Measurements from ENCODE around the gene PTGFRN. TPM values are rescaled to one million over a fixed set of nuclear protein-coding genes. Genes with fewer than 3 reads are reported as not detected.

Gene PTGFRN
- total and polyA plus RNA-seq, 2 experiments from 2014 or later: 16.6 to 31.0 TPM

- WGBS (ENCODE audit: low lambda C conversion rate, missing lambda C conversion rate): 77% methylated on average over 3 of the region's 3 CpGs
- H3K9me3 ChIP-seq (ENCODE audit: low read depth): no peaks in the 10 kb centered on the region
- no peak overlapping the region for H3K27ac ChIP-seq
- no peak for TF ChIP-seq EZH2phosphoT487 (IDR thresholded peaks at IDR 0.05; ENCODE audit: low read depth, severe bottlenecking, unreplicated experiment)
- no peak for TF ChIP-seq EZH2 (IDR thresholded peaks at IDR 0.05; ENCODE audit: borderline replicate concordance)
- TF ChIP-seq, protein P1, sequence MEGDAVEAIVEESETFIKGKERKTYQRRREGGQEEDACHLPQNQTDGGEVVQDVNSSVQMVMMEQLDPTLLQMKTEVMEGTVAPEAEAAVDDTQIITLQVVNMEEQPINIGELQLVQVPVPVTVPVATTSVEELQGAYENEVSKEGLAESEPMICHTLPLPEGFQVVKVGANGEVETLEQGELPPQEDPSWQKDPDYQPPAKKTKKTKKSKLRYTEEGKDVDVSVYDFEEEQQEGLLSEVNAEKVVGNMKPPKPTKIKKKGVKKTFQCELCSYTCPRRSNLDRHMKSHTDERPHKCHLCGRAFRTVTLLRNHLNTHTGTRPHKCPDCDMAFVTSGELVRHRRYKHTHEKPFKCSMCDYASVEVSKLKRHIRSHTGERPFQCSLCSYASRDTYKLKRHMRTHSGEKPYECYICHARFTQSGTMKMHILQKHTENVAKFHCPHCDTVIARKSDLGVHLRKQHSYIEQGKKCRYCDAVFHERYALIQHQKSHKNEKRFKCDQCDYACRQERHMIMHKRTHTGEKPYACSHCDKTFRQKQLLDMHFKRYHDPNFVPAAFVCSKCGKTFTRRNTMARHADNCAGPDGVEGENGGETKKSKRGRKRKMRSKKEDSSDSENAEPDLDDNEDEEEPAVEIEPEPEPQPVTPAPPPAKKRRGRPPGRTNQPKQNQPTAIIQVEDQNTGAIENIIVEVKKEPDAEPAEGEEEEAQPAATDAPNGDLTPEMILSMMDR (IDR thresholded peaks at IDR 0.05; ENCODE audit: poor library complexity): no peak
- H3K36me3 ChIP-seq (replicated peaks; ENCODE audit: insufficient read depth, low read depth): no peaks in the 10 kb centered on the region
- H2AFZ ChIP-seq: no peak overlapping the region
- no peak overlapping the region for H3K4me2 ChIP-seq
- no peaks in the 10 kb centered on the region for H3K27me3 ChIP-seq
- H3K9me2 ChIP-seq (replicated peaks; ENCODE audit: insufficient read depth): no peaks in the 10 kb centered on the region
- peak; percentile 40 for DNase-seq (ENCODE audit: low spot score)
- no peaks in the 10 kb centered on the region for H3K79me2 ChIP-seq
- H3K4me3 ChIP-seq: no peak overlapping the region
- no peaks in the 10 kb centered on the region for H3K4me1 ChIP-seq (ENCODE audit: insufficient read depth)
- H4K20me1 ChIP-seq (ENCODE audit: insufficient read depth, poor library complexity, severe bottlenecking): no peaks in the 10 kb centered on the region
Measured at GRCh38 chr1:116999596-116999995, 89.9 kb downstream of the PTGFRN start.

DNA sequence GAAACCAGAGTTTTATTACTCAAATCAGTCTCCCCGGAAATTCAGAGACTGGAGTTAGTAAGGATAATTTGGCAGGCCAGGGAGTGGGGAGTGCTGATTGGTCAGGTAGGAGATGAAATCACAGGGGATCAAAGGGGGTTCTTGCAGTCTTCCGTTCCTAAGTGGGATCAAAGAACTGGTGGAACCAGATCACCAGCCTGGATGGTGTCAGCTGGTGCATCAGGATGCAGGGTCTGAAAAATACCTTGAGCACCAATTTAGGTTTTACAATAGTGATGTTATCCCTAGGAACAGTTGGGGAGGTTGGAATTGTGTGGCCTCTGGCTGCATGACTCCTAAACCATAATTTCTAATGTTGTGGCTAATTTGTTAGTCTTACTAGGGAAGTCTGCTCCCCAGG, 90.4 kb downstream of the PTGFRN start:
- Histone ChIP-seq H4K20me1 (ENCODE audit: insufficient read depth, poor library complexity, severe bottlenecking) (no peaks in the 10 kb centered on the region), H3K4me1 (ENCODE audit: insufficient read depth) (no peaks in the 10 kb centered on the region), H3K9me3 (ENCODE audit: low read depth) (no peaks in the 10 kb centered on the region), H3K4me2 (no peak overlapping the region), H3K79me2 (no peaks in the 10 kb centered on the region), H3K4me3 (no peak overlapping the region), H2AFZ (no peak overlapping the region), H3K27ac (no peak overlapping the region), H3K36me3 (replicated peaks; ENCODE audit: insufficient read depth, low read depth) (no peaks in the 10 kb centered on the region), H3K27me3 (no peaks in the 10 kb centered on the region), H3K9me2 (replicated peaks; ENCODE audit: insufficient read depth) (no peaks in the 10 kb centered on the region)
- WGBS (ENCODE audit: low lambda C conversion rate, missing lambda C conversion rate): 71% methylated on average over 2 of the region's 2 CpGs
- DNase-seq (ENCODE audit: low spot score): no peak
- TF ChIP-seq, protein P1 (IDR thresholded peaks at IDR 0.05; ENCODE audit: poor library complexity): no peak
- TF ChIP-seq EZH2phosphoT487 (IDR thresholded peaks at IDR 0.05; ENCODE audit: low read depth, severe bottlenecking, unreplicated experiment): no peak
- no peak for TF ChIP-seq EZH2 (IDR thresholded peaks at IDR 0.05; ENCODE audit: borderline replicate concordance)

GRCh38 chr1:117001254-117001927, 91.7 kb downstream of the PTGFRN start, which contains the start of gene CD101:
Gene CD101, plus strand, starts transcription at chr1:117001760. Its CDS starts 58 bp downstream, at chr1:117001818.
- TF ChIP-seq EZH2phosphoT487 (IDR thresholded peaks at IDR 0.05; ENCODE audit: low read depth, severe bottlenecking, unreplicated experiment): no peak
- TF ChIP-seq EZH2 (IDR thresholded peaks at IDR 0.05; ENCODE audit: borderline replicate concordance): no peak
- TF ChIP-seq, protein P1 (IDR thresholded peaks at IDR 0.05; ENCODE audit: poor library complexity): no peak
- no peak within 1 kb of the TSS for H3K4me2 ChIP-seq
- no peak for DNase-seq (ENCODE audit: low spot score)
- H3K27me3 ChIP-seq: no peaks in the 10 kb centered on the region
- no peaks in the 10 kb centered on the region for H3K79me2 ChIP-seq
- H3K27ac ChIP-seq: no peak within 1 kb of the TSS
- no peaks in the 10 kb centered on the region for H3K9me3 ChIP-seq (ENCODE audit: low read depth)
- no peak within 1 kb of the TSS for H2AFZ ChIP-seq
- WGBS (ENCODE audit: low lambda C conversion rate, missing lambda C conversion rate): 89% methylated on average over 3 of the region's 3 CpGs
- H3K4me3 ChIP-seq: no peak within 1 kb of the TSS
- H3K36me3 ChIP-seq (replicated peaks; ENCODE audit: insufficient read depth, low read depth): no peaks in the 10 kb centered on the region
- no peaks in the 10 kb centered on the region for H3K4me1 ChIP-seq (ENCODE audit: insufficient read depth)
- H4K20me1 ChIP-seq (ENCODE audit: insufficient read depth, poor library complexity, severe bottlenecking): no peaks in the 10 kb centered on the region
- no peaks in the 10 kb centered on the region for H3K9me2 ChIP-seq (replicated peaks; ENCODE audit: insufficient read depth)

All from hepatocyte (in vitro differentiated cells).